Measurements from ENCODE around the gene DDR1.

The DDR1 gene

GRCh38 chr6:30879684-30880427 lies 4.5 kb upstream of the DDR1 start:
- TF ChIP-seq POLR2AphosphoS5 (IDR thresholded peaks at IDR 0.05; ENCODE audit: low read depth, low read length) (no peak), SPI1 (IDR thresholded peaks at IDR 0.05; ENCODE audit: low read depth, low read length) (no peak), PAX5 (IDR thresholded peaks at IDR 0.05; ENCODE audit: insufficient read depth, low read length, severe bottlenecking) (no peak), TAF1 (IDR thresholded peaks at IDR 0.05; ENCODE audit: low read depth, low read length) (no peak), POU2F2 (IDR thresholded peaks at IDR 0.05; ENCODE audit: low read depth, low read length) (no peak), POLR2A (IDR thresholded peaks at IDR 0.05; ENCODE audit: low read depth, low read length) (no peak)
- DNase-seq (ENCODE audit: insufficient read length, low spot score) (no peak), FAIRE-seq (no peak)

GRCh38 chr6:30880698-30881252 lies 3.5 kb upstream of the DDR1 start:
- DNase-seq (ENCODE audit: insufficient read length, low spot score) (no peak), FAIRE-seq (no peak)
- no peak for TF ChIP-seq SPI1 (IDR thresholded peaks at IDR 0.05; ENCODE audit: low read depth, low read length)
- TF ChIP-seq TAF1 (IDR thresholded peaks at IDR 0.05; ENCODE audit: low read depth, low read length): no peak
- TF ChIP-seq POLR2AphosphoS5 (IDR thresholded peaks at IDR 0.05; ENCODE audit: low read depth, low read length): no peak
- TF ChIP-seq POLR2A (IDR thresholded peaks at IDR 0.05; ENCODE audit: low read depth, low read length): no peak
- TF ChIP-seq POU2F2 (IDR thresholded peaks at IDR 0.05; ENCODE audit: low read depth, low read length): no peak
- TF ChIP-seq PAX5 (IDR thresholded peaks at IDR 0.05; ENCODE audit: insufficient read depth, low read length, severe bottlenecking): no peak

DNA sequence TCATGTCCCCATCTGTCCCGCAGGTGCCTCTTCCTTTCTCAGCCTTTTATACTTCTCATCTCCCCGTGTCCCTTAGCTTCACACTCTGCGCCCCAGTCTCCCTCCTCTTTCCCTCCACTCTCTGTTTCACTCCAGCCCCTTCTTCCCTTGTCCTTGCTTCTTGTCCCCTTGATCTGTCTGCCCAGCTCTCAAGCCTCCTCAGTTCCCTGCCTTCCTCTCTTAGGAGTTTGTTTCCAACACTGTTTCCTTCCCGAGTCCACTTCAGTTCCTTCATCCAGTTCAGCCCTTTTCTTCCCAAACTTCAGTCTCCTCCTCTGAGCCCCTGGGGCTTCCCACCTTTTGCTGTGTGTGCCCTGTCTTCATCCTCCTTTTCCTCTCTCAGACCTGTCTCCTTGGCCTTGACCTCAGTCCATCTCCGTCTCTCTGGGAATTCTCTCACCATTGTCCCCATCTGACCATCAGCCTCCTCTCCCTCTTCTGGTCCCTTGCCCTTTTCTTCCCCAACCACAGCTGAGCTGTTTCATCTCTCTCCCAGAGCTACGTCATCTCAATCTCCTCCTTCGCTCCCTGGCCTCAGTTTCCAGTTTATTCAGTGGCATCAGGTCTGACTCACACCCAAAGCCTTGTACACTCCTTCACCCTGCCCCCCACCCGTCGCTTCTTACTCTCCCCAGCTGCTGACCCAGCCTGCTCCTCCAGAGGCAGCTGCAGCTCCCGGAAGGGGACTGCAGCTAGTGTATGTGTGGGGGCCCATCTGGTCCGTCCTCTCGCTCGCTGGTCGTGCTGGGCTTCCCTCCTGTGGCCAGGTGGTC lies 2.7 kb upstream of the DDR1 start:
- FAIRE-seq (no peak), DNase-seq (ENCODE audit: insufficient read length, low spot score) (no peak)
- TF ChIP-seq SPI1 (IDR thresholded peaks at IDR 0.05; ENCODE audit: low read depth, low read length) (no peak), TAF1 (IDR thresholded peaks at IDR 0.05; ENCODE audit: low read depth, low read length) (no peak), POU2F2 (IDR thresholded peaks at IDR 0.05; ENCODE audit: low read depth, low read length) (no peak)

GRCh38 chr6:30882204-30882758 lies 2.0 kb upstream of the DDR1 start:
- no peak for FAIRE-seq
- TF ChIP-seq POLR2AphosphoS5 (IDR thresholded peaks at IDR 0.05; ENCODE audit: low read depth, low read length) (no peak), POLR2A (IDR thresholded peaks at IDR 0.05; ENCODE audit: low read depth, low read length) (no peak), POU2F2 (IDR thresholded peaks at IDR 0.05; ENCODE audit: low read depth, low read length) (no peak), TAF1 (IDR thresholded peaks at IDR 0.05; ENCODE audit: low read depth, low read length) (no peak), PAX5 (IDR thresholded peaks at IDR 0.05; ENCODE audit: insufficient read depth, low read length, severe bottlenecking) (no peak), SPI1 (IDR thresholded peaks at IDR 0.05; ENCODE audit: low read depth, low read length) (no peak)
- no peak for DNase-seq (ENCODE audit: insufficient read length, low spot score)

DNA sequence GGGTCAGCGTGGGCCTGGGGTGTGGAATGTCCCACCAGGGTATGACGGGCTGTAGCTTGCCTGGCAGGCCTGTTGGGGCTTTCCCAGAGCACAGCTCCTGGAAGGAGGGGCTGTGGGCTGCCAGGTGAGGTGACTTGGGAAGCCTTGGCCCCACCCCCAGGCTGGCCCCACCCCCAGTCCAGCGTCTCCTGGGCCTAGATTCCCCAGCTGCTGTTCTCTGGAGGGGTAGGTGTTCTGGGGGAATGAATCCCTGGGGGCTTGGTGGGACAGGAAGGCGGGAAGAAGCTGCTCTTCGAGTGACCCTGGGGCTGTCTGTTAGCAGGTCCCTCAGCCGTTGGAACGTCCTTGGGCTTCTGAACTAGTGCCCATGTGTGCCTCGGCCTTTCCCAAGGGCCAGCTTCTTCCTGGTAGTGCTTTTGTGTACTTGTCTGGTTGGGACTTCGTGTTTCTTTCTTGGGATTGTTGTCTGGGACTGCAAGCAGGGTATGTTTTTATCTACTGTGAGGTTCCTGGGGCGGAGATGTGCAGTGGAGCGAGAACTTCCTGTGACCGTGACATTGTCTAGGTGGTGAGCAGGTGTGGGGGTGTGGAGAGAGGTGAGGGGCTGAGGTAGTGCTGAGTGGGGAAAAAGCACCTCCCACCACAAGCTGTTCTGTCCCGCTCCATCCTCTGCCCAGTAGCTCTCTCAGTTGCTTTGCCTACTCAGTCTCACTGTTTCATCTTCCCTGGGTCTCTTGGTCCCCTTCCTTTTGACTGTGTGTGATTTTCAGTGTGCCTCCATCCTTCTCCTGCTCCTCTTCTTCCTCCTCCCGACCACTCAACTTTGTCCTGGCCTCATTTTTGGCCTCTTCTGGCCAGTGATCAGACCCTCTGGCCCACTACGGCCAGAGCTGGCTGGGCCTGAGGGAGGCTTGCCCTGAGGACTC lies 1.3 kb upstream of the DDR1 start:
- TF ChIP-seq PAX5 (IDR thresholded peaks at IDR 0.05; ENCODE audit: insufficient read depth, low read length, severe bottlenecking) (peak; percentile 45), POLR2AphosphoS5 (IDR thresholded peaks at IDR 0.05; ENCODE audit: low read depth, low read length) (no peak), TAF1 (IDR thresholded peaks at IDR 0.05; ENCODE audit: low read depth, low read length) (no peak), POLR2A (IDR thresholded peaks at IDR 0.05; ENCODE audit: low read depth, low read length) (no peak), POU2F2 (IDR thresholded peaks at IDR 0.05; ENCODE audit: low read depth, low read length) (no peak)
- DNase-seq (ENCODE audit: insufficient read length, low spot score): peak; percentile 62
- peak; percentile 69 for FAIRE-seq

DNA sequence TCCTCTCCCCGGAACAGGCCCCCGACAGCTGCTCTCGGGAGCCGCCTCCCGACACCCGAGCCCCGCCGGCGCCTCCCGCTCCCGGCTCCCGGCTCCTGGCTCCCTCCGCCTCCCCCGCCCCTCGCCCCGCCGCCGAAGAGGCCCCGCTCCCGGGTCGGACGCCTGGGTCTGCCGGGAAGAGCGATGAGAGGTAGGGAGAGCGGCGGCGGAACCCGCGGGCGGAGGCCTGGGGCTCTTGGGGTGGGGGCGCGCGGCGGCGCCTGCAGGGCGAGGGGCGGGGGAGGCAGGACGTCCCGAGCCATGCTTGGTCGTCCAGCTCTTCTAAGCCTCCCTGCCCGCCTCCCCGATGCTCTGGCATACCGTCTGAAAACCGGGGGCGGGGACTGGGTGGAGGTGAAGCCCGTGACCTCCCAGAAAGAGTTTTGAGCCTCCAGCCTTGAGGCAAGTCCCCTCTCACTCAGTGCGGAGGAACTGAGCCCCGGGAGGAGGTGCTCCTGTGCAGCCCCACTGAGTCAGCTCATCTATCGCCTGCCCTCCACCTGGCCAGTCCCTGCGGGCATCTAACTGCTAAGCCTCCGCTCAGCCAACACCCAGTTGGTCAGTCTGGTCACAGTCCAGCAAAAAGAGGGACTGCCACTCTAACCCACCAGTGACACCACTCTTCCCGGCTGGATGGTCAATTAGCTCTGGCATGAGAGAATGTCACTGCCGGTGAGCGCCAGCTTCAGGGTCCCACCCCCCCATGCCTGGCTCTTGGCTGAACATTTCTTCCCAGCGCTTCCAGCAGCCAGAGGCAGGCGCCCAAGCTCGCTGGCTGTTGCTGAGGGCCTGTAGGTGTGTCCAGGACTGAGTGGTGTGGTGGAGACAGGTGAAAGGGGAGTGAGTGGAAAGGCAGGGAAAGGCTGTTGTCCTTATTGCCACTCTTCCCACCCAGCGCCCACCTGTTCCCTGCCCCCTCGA lies 482 bp downstream of the DDR1 start:
- FAIRE-seq (no peak), DNase-seq (ENCODE audit: insufficient read length, low spot score) (peak; percentile 69)
- TF ChIP-seq SPI1 (IDR thresholded peaks at IDR 0.05; ENCODE audit: low read depth, low read length) (0 out of 2 replicates have a peak, but pooled peaks have one; percentile 41), POLR2A (IDR thresholded peaks at IDR 0.05; ENCODE audit: low read depth, low read length) (no peak)

DNA sequence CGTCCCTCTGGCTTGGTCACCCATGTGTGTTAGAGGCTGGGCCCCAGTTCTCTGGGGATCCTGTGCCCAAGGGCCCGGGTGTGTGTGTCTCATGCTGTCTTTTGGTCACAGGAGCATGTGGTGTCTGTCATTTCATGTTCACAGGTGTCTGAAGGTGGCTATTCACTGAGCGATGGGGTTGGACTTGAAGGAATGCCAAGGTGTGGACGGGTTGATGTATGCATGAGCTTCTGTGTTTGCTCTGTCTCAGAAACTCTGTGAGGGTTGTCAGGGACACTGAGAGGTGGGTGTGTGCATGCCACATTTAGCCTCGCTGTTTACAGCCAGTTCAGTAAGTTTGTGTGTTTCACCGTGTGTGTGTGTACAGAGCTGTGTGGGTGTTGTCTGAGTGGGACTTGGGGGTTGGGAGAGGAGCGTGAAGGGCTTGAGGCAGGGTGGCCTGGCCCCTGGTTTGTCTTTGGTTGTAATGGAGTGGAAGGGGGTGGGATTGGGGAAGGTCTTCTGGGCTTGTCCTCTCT lies 1.2 kb downstream of the DDR1 start:
- TF ChIP-seq SPI1 (IDR thresholded peaks at IDR 0.05; ENCODE audit: low read depth, low read length) (no peak), POU2F2 (IDR thresholded peaks at IDR 0.05; ENCODE audit: low read depth, low read length) (peak; percentile 59; the same call in 1 of the 2 replicates), TAF1 (IDR thresholded peaks at IDR 0.05; ENCODE audit: low read depth, low read length) (no peak)
- FAIRE-seq (peak; percentile 66), DNase-seq (ENCODE audit: insufficient read length, low spot score) (no peak)

All from GM12891 (cell line).